ENCODE measurements around the gene NTSR2.

NTSR2 gene

DNA sequence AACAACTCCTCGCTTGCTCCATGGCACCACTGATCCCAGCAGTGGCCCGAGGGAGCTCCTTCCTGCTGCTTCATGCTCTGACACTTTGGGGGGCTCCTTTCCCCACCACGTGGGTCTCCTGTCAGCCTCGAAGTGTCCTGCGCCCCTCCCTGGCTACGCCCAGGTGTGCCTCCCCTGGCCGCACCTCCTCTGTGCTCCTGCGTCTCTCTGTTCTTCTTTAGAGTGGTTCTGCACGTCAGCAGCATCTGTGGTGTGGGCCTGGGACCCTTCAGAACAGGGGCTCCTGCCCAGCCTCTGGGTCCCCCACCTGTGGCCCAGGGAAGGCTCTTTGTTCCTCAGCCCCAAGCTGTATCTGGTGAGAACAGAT lies 26.7 kb upstream of the NTSR2 start:
- in situ Hi-C loops (cut with HindIII; ENCODE audit: low sequenced_read_pairs): loop anchor here (25.0 kb wide), 1 partner anchor 91 kb away; no protein-coding TSS in a partner anchor
- TF ChIP-seq, protein P1, sequence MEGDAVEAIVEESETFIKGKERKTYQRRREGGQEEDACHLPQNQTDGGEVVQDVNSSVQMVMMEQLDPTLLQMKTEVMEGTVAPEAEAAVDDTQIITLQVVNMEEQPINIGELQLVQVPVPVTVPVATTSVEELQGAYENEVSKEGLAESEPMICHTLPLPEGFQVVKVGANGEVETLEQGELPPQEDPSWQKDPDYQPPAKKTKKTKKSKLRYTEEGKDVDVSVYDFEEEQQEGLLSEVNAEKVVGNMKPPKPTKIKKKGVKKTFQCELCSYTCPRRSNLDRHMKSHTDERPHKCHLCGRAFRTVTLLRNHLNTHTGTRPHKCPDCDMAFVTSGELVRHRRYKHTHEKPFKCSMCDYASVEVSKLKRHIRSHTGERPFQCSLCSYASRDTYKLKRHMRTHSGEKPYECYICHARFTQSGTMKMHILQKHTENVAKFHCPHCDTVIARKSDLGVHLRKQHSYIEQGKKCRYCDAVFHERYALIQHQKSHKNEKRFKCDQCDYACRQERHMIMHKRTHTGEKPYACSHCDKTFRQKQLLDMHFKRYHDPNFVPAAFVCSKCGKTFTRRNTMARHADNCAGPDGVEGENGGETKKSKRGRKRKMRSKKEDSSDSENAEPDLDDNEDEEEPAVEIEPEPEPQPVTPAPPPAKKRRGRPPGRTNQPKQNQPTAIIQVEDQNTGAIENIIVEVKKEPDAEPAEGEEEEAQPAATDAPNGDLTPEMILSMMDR (IDR thresholded peaks at IDR 0.05; ENCODE audit: low read depth, low read length): no peak
- no peak overlapping the region for H3K4me3 ChIP-seq (ENCODE audit: low read depth, low read length)
- no peak for DNase-seq (ENCODE audit: low read depth, low spot score)

DNA sequence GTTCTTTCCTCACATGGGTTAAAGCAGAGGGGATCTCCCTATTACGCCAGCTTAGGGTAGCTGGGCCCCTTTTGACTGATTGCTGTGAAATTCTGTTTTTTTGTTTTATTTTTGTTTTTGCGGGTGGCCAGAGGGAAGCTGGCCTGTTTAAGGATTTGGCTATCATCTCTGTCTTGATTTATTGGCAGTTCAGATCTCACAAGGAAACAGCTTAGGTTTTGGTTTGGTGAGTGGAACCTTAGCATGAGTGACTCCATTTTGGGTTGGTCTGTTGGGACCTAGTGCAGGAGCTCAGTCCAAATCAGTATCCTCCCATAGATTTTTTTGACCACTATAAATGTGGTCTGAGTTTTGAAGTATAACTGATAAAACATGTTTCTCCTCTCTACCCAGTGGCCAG lies 25.6 kb upstream of the NTSR2 start:
- DNase-seq (ENCODE audit: low read depth, low spot score): no peak
- in situ Hi-C loops (cut with HindIII; ENCODE audit: low sequenced_read_pairs): loop anchor here (25.0 kb wide), 1 partner anchor 92 kb away; no protein-coding TSS in a partner anchor
- no peak overlapping the region for H3K4me3 ChIP-seq (ENCODE audit: low read depth, low read length)
- TF ChIP-seq, protein P1 (IDR thresholded peaks at IDR 0.05; ENCODE audit: low read depth, low read length): no peak

DNA sequence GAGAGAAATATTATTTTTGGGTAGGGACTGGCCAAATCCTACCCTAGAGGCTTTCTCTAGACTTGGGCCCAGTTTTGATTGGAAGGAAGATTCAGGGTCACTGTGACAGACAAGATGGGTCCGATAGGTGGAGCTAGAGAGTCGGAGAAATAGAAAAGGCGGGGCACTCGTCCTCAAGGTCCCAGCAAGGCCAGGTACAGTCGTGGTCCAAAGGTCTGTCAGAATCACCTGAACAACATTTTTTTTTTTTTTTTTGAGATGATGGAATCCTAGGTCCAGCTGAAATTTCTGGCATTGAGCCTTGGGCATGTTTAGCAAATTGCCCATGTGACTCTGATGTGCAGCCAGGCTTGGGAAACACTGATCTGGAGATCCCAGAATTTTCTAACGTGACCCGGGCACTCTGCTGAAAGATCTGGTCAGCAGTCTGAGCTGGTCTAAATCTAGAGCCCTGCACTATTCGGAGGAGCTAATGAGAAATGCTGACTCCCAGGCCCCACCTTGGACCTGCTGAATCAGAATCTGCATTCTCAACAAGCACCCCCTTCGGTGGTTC lies 23.0 kb upstream of the NTSR2 start:
- peak; percentile 60 for DNase-seq (ENCODE audit: low read depth, low spot score)
- no peak overlapping the region for H3K4me3 ChIP-seq (ENCODE audit: low read depth, low read length)
- in situ Hi-C loops (cut with HindIII; ENCODE audit: low sequenced_read_pairs): loop anchor here (25.0 kb wide), 1 partner anchor 94 kb away; no protein-coding TSS in a partner anchor
- TF ChIP-seq, protein P1 (IDR thresholded peaks at IDR 0.05; ENCODE audit: low read depth, low read length): peak; percentile 86

DNA sequence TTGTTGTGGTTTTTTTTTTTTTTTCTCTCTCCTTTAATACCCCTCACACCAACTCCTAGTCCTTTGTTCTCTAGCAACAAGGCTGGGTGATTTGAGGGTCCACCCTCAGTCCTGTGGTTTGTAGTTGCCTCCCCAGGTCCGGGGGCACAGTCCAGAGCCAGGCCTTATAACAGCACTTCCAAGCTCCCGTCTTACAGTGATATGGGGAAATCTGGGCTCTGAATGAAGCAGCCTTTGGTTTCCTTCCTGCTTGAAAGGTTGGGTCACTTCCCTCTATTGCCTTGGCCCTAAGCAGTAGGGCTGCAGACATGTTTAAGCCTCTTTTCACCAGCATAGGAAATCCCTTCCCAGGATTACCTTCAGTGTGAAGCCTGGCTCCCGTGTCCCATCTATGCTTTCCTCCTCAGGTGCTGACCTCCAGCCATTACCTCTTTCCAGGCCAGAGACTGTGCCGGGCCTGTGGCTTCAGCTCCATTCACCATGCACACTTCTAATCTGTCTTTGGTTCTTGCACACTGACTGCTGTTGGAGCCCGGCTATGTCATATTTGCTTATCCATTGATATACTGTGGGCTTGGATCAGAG lies 21.2 kb upstream of the NTSR2 start:
- TF ChIP-seq, protein P1 (IDR thresholded peaks at IDR 0.05; ENCODE audit: low read depth, low read length): no peak
- in situ Hi-C loops (cut with HindIII; ENCODE audit: low sequenced_read_pairs): loop anchor here (25.0 kb wide), 1 partner anchor 96 kb away; no protein-coding TSS in a partner anchor
- DNase-seq (ENCODE audit: low read depth, low spot score): no peak
- H3K4me3 ChIP-seq (ENCODE audit: low read depth, low read length): no peak overlapping the region

DNA sequence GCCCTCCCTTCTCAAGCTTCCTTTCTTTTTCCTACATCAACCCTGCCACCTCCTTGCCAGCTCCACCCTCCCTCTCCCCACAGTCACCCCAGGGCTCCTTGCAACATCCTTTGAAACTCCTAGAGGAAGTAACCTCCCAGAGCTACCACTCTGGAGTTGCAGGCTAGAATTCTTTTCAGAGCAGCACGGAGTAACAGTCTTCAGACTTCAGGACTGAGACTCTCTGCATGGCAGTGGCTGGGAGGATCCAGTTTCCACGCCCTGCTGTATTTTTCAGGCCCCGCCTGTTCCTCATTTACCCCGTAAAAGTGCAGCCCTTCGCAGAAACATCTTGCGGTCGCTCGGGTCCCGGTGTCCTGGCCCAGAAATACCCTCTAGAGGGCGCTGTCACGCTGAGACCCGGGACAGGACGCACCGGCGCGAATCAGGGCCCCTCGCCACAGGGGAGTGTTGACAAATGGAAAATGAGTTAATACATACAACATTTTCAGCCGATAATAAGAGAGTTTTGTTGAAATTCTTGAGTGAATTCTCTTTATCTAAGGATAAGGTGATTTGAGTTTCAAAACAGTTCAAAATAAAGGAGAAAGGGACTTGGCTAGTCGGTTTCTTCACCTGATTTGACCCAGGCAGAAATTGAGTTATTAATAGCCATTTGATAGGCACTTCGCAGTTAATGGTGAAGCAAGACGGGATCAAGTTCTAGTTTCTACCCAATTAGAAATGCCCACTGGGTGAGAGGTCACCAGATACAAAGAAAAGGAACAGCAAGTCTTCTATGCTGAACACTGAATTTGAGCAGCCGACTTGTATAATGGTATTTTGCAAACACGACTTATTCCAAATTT lies 18.5 kb upstream of the NTSR2 start:
- in situ Hi-C loops (cut with HindIII; ENCODE audit: low sequenced_read_pairs): loop anchor here (25.0 kb wide), 1 partner anchor 99 kb away; no protein-coding TSS in a partner anchor
- H3K4me3 ChIP-seq (ENCODE audit: low read depth, low read length): peak overlapping the region; percentile 6
- DNase-seq (ENCODE audit: low read depth, low spot score): peak; percentile 65
- TF ChIP-seq, protein P1 (IDR thresholded peaks at IDR 0.05; ENCODE audit: low read depth, low read length): peak; percentile 84

DNA sequence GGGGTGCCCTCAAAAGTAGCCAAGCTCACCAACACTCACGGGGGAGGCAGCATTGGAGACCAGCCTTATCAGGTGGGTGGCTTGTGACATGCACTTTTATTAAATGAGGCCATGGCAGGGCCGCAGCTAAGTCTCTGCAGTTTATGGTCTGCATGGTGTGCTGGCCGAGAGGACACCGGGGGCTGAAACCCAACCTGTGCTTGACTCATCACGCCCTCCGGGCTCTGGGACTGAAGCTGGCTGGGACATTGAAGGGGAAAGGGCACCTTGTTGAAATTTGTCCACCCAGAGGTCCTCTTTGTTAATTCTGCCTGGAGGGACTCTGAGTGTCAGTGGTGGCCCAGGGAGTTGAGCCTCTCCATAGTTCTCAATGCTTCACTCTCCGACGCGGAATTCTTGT lies 17.7 kb upstream of the NTSR2 start:
- no peak overlapping the region for H3K4me3 ChIP-seq (ENCODE audit: low read depth, low read length)
- in situ Hi-C loops (cut with HindIII; ENCODE audit: low sequenced_read_pairs): loop anchor here (25.0 kb wide), 1 partner anchor 100 kb away; no protein-coding TSS in a partner anchor
- no peak for DNase-seq (ENCODE audit: low read depth, low spot score)
- TF ChIP-seq, protein P1 (IDR thresholded peaks at IDR 0.05; ENCODE audit: low read depth, low read length): no peak
